B cell (primary cell): ENCODE data around the gene SRRM1.

Experiments
- EZH2 ChIP-seq: IDR thresholded peaks from 2 replicates; pipeline ENCODE4 v1.6.1; 2012; ENCODE audit warnings: borderline replicate concordance, low read depth, mild to moderate bottlenecking, moderate library complexity, low read length; ENCODE audit not compliant: insufficient read depth, poor library complexity, severe bottlenecking
- TF ChIP-seq, protein P1 (sequence below): fragments of 200-600 bp; IDR thresholded peaks from one replicate; pipeline ENCODE4 v1.8.0; 2022; ENCODE audit warnings: antibody characterized with exemption, mild to moderate bottlenecking

- TF ChIP-seq, protein P1, sequence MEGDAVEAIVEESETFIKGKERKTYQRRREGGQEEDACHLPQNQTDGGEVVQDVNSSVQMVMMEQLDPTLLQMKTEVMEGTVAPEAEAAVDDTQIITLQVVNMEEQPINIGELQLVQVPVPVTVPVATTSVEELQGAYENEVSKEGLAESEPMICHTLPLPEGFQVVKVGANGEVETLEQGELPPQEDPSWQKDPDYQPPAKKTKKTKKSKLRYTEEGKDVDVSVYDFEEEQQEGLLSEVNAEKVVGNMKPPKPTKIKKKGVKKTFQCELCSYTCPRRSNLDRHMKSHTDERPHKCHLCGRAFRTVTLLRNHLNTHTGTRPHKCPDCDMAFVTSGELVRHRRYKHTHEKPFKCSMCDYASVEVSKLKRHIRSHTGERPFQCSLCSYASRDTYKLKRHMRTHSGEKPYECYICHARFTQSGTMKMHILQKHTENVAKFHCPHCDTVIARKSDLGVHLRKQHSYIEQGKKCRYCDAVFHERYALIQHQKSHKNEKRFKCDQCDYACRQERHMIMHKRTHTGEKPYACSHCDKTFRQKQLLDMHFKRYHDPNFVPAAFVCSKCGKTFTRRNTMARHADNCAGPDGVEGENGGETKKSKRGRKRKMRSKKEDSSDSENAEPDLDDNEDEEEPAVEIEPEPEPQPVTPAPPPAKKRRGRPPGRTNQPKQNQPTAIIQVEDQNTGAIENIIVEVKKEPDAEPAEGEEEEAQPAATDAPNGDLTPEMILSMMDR, result no peak
- TF ChIP-seq EZH2, result no peak
These were observed at the start of gene SRRM1 for GRCh38 chr1:24642481-24643362.
